Loucy (cell line): ENCODE measurements around the gene FXYD3.

Experiments used
- H2AFZ ChIP-seq: fragments of 200-600 bp; sonication (generic); 2 replicates; pipeline ENCODE4 v1.6.0; 2016; ENCODE audit warnings: antibody characterized with exemption, mild to moderate bottlenecking, low read length, moderate library complexity
- H3F3A ChIP-seq: fragments of 200-600 bp; 2 replicates; pipeline ENCODE4 v1.6.0; 2016; ENCODE audit warnings: antibody characterized with exemption, low read depth, mild to moderate bottlenecking
- H3K27me3 ChIP-seq: fragments of 200-600 bp; sonication (generic); 2 replicates; pipeline ENCODE4 v1.6.1; 2014; ENCODE audit warnings: low read length, mild to moderate bottlenecking; ENCODE audit not compliant: insufficient read depth, poor library complexity, severe bottlenecking
- H3K36me3 ChIP-seq: fragments of 200-600 bp; sonication (generic); 2 replicates; pipeline ENCODE4 v1.6.1; 2016; ENCODE audit warnings: low read length; ENCODE audit not compliant: insufficient read depth
- H3K4me1 ChIP-seq: fragments of 200-600 bp; sonication (generic); 2 replicates; pipeline ENCODE4 v1.5.1; 2014; ENCODE audit warnings: low read length, mild to moderate bottlenecking; ENCODE audit not compliant: insufficient read depth, poor library complexity, severe bottlenecking
- H3K4me2 ChIP-seq: fragments of 200-600 bp; sonication (generic); 2 replicates; pipeline ENCODE4 v1.6.0; 2014; ENCODE audit warnings: antibody characterized with exemption, low read length, low read depth, mild to moderate bottlenecking; ENCODE audit not compliant: poor library complexity, severe bottlenecking
- H3K4me3 ChIP-seq: fragments of 200-600 bp; sonication (generic); 2 replicates; pipeline ENCODE4 v1.5.1; 2014; ENCODE audit warnings: low read length, mild to moderate bottlenecking, mixed read lengths; ENCODE audit not compliant: poor library complexity, severe bottlenecking
- H3K79me2 ChIP-seq: fragments of 200-600 bp; sonication (generic); 2 replicates; pipeline ENCODE4 v1.6.1; 2014; ENCODE audit warnings: low read length; ENCODE audit not compliant: insufficient read depth
- H3K9ac ChIP-seq: fragments of 200-600 bp; sonication (generic); 2 replicates; pipeline ENCODE4 v1.6.0; 2014; ENCODE audit warnings: mild to moderate bottlenecking, low read depth, low read length, moderate library complexity; ENCODE audit not compliant: poor library complexity, severe bottlenecking
- H3K9me2 ChIP-seq: fragments of 200-600 bp; sonication (generic); replicated peaks from 2 replicates; pipeline ENCODE4 v1.6.1; 2016; ENCODE audit warnings: low read depth, low read length, mixed read lengths
- H3K9me3 ChIP-seq: fragments of 200-600 bp; sonication (generic); 2 replicates; pipeline ENCODE4 v1.6.1; 2014; ENCODE audit warnings: mild to moderate bottlenecking, antibody characterized with exemption, low read length, low read depth; ENCODE audit not compliant: insufficient read depth
- H4K20me1 ChIP-seq: fragments of 200-600 bp; sonication (generic); 2 replicates; pipeline ENCODE4 v1.6.0; 2014; ENCODE audit warnings: antibody characterized with exemption, low read length, mild to moderate bottlenecking; ENCODE audit not compliant: insufficient read depth, poor library complexity, severe bottlenecking
- EZH2phosphoT487 ChIP-seq: fragments of 200-600 bp; IDR thresholded peaks from 2 replicates; pipeline ENCODE4 v1.6.1; 2018; ENCODE audit warnings: antibody characterized with exemption, mild to moderate bottlenecking, moderate library complexity, borderline replicate concordance
- TF ChIP-seq, protein P1 (sequence below): fragments of 200-600 bp; sonication (generic); conservative IDR thresholded peaks from 2 replicates; pipeline ENCODE4 v1.5.1; 2014; ENCODE audit warnings: mild to moderate bottlenecking, antibody characterized with exemption, low read length

The FXYD3 gene

DNA sequence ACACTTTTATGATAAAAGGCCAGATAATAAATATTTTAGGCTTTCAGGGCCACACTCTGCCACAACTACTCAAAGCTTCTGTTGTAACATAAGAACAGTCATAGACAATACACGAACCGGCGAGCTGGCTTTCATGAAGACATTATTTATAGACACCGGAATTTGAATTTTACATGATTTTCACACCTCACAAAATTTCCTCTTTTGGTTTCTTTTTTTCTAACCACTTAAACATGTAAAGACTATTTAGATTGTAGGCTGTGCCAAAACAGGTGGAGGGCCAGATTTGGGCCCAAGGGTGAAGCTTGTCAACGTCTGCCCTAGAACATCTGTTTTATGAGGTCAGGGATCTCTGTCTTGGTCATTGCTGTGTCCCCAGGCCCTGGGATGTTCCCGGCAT lies 29.7 kb upstream of the FXYD3 start:
- no peaks in the 10 kb centered on the region for H4K20me1 ChIP-seq
- no peak overlapping the region for H3K9ac ChIP-seq
- TF ChIP-seq, protein P1, sequence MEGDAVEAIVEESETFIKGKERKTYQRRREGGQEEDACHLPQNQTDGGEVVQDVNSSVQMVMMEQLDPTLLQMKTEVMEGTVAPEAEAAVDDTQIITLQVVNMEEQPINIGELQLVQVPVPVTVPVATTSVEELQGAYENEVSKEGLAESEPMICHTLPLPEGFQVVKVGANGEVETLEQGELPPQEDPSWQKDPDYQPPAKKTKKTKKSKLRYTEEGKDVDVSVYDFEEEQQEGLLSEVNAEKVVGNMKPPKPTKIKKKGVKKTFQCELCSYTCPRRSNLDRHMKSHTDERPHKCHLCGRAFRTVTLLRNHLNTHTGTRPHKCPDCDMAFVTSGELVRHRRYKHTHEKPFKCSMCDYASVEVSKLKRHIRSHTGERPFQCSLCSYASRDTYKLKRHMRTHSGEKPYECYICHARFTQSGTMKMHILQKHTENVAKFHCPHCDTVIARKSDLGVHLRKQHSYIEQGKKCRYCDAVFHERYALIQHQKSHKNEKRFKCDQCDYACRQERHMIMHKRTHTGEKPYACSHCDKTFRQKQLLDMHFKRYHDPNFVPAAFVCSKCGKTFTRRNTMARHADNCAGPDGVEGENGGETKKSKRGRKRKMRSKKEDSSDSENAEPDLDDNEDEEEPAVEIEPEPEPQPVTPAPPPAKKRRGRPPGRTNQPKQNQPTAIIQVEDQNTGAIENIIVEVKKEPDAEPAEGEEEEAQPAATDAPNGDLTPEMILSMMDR: no peak
- TF ChIP-seq EZH2phosphoT487: no peak
- H3F3A ChIP-seq: no peaks in the 10 kb centered on the region
- H3K4me1 ChIP-seq: no peaks in the 10 kb centered on the region
- H3K27me3 ChIP-seq: no peaks in the 10 kb centered on the region
- no peak overlapping the region for H3K4me3 ChIP-seq
- H3K4me2 ChIP-seq: no peak overlapping the region
- H3K79me2 ChIP-seq: no peaks in the 10 kb centered on the region
- H2AFZ ChIP-seq: no peak overlapping the region
- no peaks in the 10 kb centered on the region for H3K9me2 ChIP-seq
- no peaks in the 10 kb centered on the region for H3K9me3 ChIP-seq
- H3K36me3 ChIP-seq: no peaks in the 10 kb centered on the region

DNA sequence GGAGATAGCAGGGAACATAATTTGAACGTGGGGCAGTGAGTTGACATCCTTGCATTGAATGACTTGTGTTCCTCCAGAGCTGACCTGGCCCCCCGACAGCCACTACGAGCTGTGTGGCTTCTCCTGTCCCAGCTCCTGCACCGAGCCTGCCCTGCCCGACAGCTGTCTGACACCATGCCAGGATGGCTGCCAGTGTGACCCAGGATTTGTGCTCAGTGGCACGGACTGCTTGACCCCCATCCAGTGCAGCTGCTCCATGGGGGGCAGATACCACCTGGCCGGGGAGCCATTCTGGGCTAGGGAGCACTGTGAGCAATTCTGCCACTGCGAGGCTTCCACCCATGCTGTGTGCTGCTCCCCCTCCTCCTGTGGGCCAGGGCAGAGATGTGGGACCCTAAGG lies 29.2 kb upstream of the FXYD3 start:
- Histone ChIP-seq H3K36me3 (no peaks in the 10 kb centered on the region), H3K79me2 (no peaks in the 10 kb centered on the region), H3K9ac (no peak overlapping the region), H3K9me2 (no peaks in the 10 kb centered on the region), H3K9me3 (no peaks in the 10 kb centered on the region), H3K4me2 (no peak overlapping the region), H4K20me1 (no peaks in the 10 kb centered on the region), H3K27me3 (no peaks in the 10 kb centered on the region), H3K4me1 (no peaks in the 10 kb centered on the region), H2AFZ (no peak overlapping the region), H3F3A (no peaks in the 10 kb centered on the region), H3K4me3 (no peak overlapping the region)
- TF ChIP-seq, protein P1: no peak
- no peak for TF ChIP-seq EZH2phosphoT487

GRCh38 chr19:35087393-35087792 lies 28.2 kb upstream of the FXYD3 start:
- Histone ChIP-seq H3K9me3 (no peaks in the 10 kb centered on the region), H3K9ac (no peak overlapping the region), H3K4me3 (no peak overlapping the region), H3K36me3 (no peaks in the 10 kb centered on the region), H3K79me2 (no peaks in the 10 kb centered on the region), H3K27me3 (no peaks in the 10 kb centered on the region), H4K20me1 (no peaks in the 10 kb centered on the region), H2AFZ (no peak overlapping the region), H3K9me2 (no peaks in the 10 kb centered on the region), H3K4me2 (no peak overlapping the region), H3F3A (no peaks in the 10 kb centered on the region), H3K4me1 (no peaks in the 10 kb centered on the region)
- TF ChIP-seq, protein P1: no peak
- TF ChIP-seq EZH2phosphoT487: no peak
